T follicular helper cell (primary cell): ENCODE data around the gene PDGFD.

Experiments
- DNase-seq: peaks from one replicate; pipeline ENCODE4 v3.0.0-alpha.2; 2020; ENCODE audit warnings: low read depth

The PDGFD gene

DNA sequence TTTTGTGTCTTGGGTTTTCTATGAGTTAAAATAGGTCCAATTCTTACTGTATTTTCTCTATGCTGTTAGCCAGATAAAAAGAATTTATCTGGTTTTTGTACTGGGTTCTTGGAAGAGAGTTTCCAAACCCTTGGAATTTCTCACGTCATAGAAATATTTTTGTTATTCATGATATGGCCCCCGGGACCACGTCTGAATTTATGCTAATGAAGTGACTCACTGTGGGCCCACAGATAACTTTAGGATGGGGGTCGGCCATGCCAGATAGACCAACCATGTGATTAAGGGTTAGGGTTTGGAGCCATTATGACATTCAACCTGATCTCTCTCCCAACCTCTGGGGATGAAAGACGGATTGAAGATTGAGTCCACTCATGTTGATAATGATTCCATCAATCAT lies 163.1 kb downstream of the PDGFD start:
- DNase-seq = no peak

DNA sequence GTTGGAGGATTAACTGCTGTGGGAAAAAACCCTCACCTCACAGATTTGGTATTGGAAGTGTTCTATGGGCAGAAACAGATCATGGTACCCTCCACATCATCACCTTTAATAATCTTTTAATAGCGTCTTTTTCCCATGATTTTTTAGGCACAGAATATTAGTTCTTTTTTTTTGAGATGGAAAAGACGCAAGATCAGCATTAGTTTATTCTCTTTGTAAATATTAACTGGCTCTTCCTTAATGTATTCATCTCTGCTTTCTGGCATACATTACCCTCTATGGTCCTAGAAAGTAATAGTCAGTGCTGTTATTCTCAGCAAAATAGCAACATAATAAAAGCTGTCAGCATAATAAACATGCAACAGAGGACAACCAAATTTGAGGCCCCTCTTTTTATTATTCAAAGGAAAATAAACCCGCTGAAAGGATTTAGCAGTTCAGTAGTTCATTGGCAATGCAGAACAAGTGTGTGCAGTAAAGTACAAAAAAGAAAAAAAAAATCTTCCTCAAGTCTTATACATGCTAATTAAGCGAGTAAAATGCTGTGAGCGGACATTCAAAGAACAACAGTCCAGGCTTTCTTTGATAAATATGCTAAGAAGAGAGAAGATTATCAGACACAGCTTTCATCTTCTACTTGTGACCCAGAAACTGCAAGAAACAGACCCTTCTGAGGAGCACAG lies 165.0 kb downstream of the PDGFD start:
- no peak for DNase-seq

- no peak for DNase-seq
These were observed 166.9 kb downstream of the PDGFD start for GRCh38 chr11:103997082-103997481.

- no peak for DNase-seq
These were observed 168.1 kb downstream of the PDGFD start for GRCh38 chr11:103995896-103996295.

GRCh38 chr11:103994518-103994917 lies 169.4 kb downstream of the PDGFD start:
- DNase-seq = no peak

- DNase-seq = no peak
These were observed 169.9 kb downstream of the PDGFD start for GRCh38 chr11:103994094-103994493.

- no peak for DNase-seq
These were observed 170.4 kb downstream of the PDGFD start for GRCh38 chr11:103993507-103993906.

DNA sequence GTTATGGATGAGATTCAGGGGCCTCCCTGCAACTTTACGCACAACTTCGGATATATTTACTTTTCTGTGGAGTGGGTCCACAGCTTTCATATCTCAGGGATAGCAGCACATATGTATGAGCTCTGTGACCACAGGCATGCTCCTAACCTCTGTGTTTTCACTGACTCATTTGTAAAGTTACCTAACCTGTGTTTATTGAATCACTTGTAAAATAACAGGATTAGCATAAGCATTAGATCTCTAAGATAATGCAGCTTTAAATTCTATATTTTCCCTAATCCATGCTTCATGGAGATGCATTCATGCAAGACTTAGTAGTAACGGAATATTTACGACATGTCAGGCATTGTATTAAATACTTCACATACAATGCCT lies 175.4 kb downstream of the PDGFD start:
- DNase-seq = no peak

GRCh38 chr11:103987629-103988594 lies 176.0 kb downstream of the PDGFD start:
- no peak for DNase-seq

DNA sequence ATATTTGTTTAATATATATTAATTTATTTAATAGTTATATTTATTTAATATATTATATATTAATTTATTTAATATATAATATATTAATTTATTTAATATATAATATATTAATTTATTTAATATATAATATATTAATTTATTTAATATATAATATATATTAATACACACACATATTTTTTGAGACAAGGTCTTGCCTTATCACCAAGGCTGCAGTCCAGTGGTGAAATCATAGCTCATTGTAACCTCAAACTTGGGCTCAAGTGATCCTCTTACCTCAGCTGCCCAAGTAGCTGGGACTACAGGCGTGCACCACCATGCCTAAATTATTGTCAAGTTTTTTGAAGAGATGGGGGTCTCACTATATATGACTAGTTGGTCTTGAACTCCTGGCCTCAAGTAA lies 178.9 kb downstream of the PDGFD start:
- no peak for DNase-seq

- DNase-seq = no peak
These were observed 183.8 kb downstream of the PDGFD start for GRCh38 chr11:103980108-103980507.

DNA sequence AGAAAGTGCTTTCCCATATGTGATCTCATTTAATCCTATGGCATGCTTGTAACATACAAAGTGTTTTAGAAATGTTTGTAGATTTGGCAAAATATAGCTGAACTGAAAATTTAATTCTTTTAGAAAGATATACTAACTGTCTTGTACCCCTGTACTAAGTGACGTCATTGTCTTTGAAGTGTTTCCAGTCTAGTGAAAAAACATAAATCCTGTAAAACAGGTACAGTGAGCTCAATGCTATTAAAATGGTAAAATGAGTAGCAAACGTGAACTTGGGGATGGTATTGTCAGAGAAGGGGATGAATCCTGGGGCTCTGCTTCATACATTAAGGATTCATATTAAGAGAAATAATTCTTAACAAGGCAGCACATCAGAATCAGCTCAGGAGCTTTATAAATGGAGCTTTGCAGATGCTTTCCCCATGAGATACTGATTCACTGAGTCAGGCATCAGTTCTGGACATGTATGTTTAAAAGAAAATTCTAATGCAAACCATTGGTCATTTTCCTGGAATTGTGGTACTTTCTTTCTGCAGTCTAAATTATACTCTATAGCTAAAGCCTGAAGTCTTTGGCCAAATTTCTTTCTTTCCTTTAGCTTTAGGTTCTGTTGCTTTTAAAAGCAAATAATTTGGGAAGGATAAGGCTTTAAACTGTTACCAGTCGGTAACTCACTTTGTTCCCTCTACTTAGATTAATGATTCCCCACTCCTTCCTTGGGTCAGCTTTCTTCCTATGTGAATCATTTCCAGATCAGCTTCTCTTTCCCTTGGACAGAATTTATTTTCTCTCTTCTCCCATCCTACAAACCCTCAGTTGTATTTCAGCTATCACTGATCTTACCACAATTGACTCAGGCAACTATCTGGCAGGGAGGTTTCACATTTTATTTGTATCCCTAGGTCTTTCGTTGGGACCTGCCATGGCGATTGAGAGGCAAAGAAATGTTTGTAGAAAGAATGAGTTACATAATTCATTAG lies 185.0 kb downstream of the PDGFD start:
- no peak for DNase-seq

- no peak for DNase-seq
These were observed 191.9 kb downstream of the PDGFD start for GRCh38 chr11:103972013-103972412.

DNA sequence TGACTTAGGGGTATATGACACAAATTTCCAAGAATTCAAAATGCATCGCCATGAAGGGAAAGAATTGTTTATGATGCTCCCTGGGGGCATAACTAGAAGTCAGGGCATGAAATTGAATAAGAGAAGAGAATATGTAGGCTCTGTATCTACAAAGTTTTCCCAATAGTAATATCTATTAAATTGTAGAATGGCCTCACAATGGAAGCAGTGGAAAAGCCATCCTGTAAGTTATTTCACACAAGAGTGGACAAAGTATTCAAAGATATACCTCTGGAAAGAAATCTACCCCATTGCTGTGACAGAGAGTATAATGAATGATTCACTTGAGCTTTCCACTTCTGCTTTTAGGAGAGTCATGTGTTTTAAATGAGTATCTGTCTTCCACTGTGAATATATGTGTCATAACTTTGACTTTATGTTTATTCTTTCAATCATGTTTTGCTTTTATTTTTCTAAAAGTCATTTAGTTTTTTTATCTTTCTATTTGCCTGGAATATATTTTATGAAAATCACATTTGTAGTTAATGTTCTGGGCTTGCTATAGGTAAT lies 193.2 kb downstream of the PDGFD start:
- DNase-seq = no peak

DNA sequence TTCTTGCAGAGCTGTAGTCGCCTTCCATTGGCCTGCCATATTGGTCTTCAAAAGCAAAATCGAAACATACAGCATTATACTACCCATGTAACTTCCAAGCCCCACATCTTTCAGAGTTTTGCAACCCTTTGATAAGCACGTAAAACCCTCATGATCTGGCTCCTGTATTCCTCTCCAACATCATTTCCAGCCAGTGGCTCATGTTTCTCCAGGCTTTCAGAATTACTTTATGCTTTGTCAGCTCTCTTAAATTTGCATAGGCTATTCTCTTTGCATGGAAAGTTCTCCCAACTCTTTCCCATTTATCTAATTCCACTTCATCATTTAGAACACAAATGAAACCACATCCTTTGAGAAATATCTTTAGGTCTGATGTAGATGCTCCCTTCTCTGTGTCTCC lies 195.3 kb downstream of the PDGFD start:
- no peak for DNase-seq

DNA sequence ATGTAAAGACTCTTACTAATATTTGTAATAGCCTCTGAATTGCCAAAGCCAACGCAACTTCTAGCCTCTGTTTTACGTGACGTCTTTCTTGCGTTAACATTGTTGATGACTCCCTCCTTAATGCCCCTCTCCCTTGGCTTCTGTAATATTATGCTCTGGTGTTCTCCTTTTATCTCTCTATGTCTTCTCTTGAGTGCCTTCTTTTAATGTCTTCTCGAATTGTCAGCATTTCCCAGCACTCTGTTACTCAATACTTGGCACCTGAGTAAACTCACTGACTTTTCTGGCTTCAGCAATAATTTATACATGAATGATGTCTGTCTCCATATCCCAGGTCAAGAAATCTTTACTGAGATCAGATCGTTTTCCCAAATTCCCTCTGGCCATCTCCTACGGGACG lies 196.0 kb downstream of the PDGFD start:
- no peak for DNase-seq

- DNase-seq = no peak
These were observed 199.6 kb downstream of the PDGFD start for GRCh38 chr11:103964390-103964789.

DNA sequence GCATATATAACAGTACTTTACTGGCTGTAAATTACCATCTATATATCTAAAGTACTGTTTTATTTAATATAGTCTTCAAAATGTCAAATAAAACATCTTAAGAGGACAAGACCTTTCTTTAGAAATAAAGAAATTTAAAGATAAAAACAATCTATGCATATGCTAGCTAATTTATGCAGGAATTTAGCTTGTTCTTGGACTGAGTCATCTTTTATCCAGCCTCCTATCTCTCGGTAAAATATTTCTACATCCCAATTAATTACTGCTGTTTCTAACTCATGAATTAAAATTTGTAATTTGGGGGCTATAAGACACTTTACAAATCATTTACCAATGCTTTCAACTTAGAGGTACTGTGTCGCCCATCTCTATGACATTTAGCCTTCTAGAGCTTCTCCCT lies 200.3 kb downstream of the PDGFD start:
- DNase-seq = no peak

DNA sequence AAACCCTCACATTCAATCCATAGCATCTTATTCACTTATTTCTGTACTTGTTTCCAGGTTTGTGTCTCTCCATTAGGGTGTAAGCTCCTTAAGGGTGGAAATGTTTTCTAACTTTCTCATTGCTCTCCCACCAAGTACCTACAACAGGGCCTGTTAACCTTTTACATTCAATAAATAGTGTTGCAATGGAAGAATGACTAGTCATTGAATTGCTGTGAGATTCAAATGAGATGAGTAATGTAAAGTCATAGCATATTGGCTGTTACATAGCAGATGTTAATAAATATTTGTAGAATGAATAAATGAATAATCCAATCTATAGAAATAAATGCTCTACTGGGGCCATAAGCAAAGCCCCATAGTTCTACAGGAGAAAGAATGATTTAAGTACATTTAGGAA lies 202.9 kb downstream of the PDGFD start:
- no peak for DNase-seq

- no peak for DNase-seq
These were observed 203.8 kb downstream of the PDGFD start for GRCh38 chr11:103960108-103960507.

DNA sequence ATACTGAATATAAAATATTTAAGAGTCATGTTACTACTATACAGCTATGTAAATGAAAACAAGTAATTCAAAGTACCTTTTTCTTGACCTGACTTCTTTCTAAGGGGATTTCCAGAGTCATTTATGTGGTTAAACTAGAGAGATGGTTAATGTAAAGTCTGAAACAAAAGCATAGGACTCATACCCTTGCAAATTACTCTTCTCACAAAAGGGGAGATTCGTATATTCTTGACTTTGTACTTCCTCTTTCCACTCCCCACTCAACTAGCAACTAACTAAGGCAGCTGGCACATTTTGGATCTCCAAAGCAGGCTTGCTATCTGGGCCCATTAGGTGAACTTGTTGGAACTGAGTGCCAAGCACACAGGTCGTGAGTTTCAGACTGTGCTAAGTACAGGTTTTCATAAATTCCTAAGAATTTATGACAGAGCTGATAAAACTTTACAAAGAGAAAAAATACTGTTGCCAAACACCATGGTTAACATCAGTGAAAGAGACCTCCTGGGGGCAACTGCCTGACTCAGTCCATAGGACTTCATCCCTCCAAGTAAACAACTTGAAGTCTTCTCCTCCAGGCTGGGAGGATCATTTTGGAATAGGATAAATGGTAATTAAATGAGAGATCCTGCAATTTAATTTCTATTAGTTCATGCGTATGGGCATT lies 204.5 kb downstream of the PDGFD start:
- DNase-seq = no peak
